ENCODE data around the gene PSRC1.

Gene PSRC1

GRCh38 chr1:109235137-109235536, 47.8 kb downstream of the PSRC1 start:
- no peak for TF ChIP-seq CTCF (IDR thresholded peaks at IDR 0.05; ENCODE audit: borderline replicate concordance, insufficient read depth, low read depth, low read length)

GRCh38 chr1:109231066-109231465, 51.9 kb downstream of the PSRC1 start:
- TF ChIP-seq CTCF (IDR thresholded peaks at IDR 0.05; ENCODE audit: borderline replicate concordance, insufficient read depth, low read depth, low read length): no peak

More at GRCh38 chr1:109235137-109235536, 47.8 kb downstream of the PSRC1 start:
- no peak overlapping the region for H3K4me3 ChIP-seq (ENCODE audit: low read depth, low read length)

More at GRCh38 chr1:109231066-109231465, 51.9 kb downstream of the PSRC1 start:
- no peak overlapping the region for H3K4me3 ChIP-seq (ENCODE audit: low read depth, low read length)
